Fibroblast of skin of abdomen (primary cell): ENCODE measurements around the gene ZDHHC4.
"Not testable (repeated sequence)": the region's sequence is repeated elsewhere in the genome, so short reads cannot be mapped to it uniquely, and the experiment has no call there.

Source experiments
- DNase-seq: peaks from one replicate; pipeline ENCODE4 v3.0.0-alpha.2; 2013

The ZDHHC4 gene

GRCh38 chr7:6607651-6608051, 30.4 kb downstream of the ZDHHC4 start:
- DNase-seq, result no peak

GRCh38 chr7:6608081-6608480, 30.8 kb downstream of the ZDHHC4 start:
- DNase-seq, result no peak

GRCh38 chr7:6608794-6609193, 31.5 kb downstream of the ZDHHC4 start:
- no peak for DNase-seq

- no peak for DNase-seq
Measured at GRCh38 chr7:6612819-6613218, 35.6 kb downstream of the ZDHHC4 start.

- no peak for DNase-seq
Measured at GRCh38 chr7:6613706-6614105, 36.5 kb downstream of the ZDHHC4 start.

GRCh38 chr7:6614953-6615722, 37.9 kb downstream of the ZDHHC4 start, which contains the start of gene ZNF853:
Gene ZNF853, plus strand, starts transcription at chr7:6615610. Its CDS starts 565 bp downstream, at chr7:6616175.
- no peak for DNase-seq

GRCh38 chr7:6615723-6616555, 38.7 kb downstream of the ZDHHC4 start:
- DNase-seq, result no peak

GRCh38 chr7:6616854-6617643, 39.8 kb downstream of the ZDHHC4 start:
- no peak for DNase-seq

- no peak for DNase-seq
Measured at GRCh38 chr7:6618621-6619020, 41.4 kb downstream of the ZDHHC4 start.

- DNase-seq, result no peak
Measured at GRCh38 chr7:6619961-6620360, 42.7 kb downstream of the ZDHHC4 start.

- no peak for DNase-seq
Measured at GRCh38 chr7:6621195-6622133, 44.2 kb downstream of the ZDHHC4 start.

GRCh38 chr7:6622134-6622710, 45.0 kb downstream of the ZDHHC4 start:
- DNase-seq, result no peak

- no peak for DNase-seq
Measured at GRCh38 chr7:6623589-6624245, 46.5 kb downstream of the ZDHHC4 start.

GRCh38 chr7:6624246-6624611, 47.0 kb downstream of the ZDHHC4 start:
- no peak for DNase-seq

GRCh38 chr7:6628045-6628444, 50.8 kb downstream of the ZDHHC4 start:
- no peak for DNase-seq

- no peak for DNase-seq
Measured at GRCh38 chr7:6630007-6630849, 53.0 kb downstream of the ZDHHC4 start.

- DNase-seq, result no peak
Measured at GRCh38 chr7:6631605-6632004, 54.4 kb downstream of the ZDHHC4 start.

GRCh38 chr7:6634021-6634420, 56.8 kb downstream of the ZDHHC4 start:
- no peak for DNase-seq

GRCh38 chr7:6634971-6635370, 57.7 kb downstream of the ZDHHC4 start:
- not testable (repeated sequence) for DNase-seq
